Erythroblast (primary cell): ENCODE data around the gene TDRD10.

Experiments used
- GATA1 ChIP-seq: IDR thresholded peaks from 2 replicates; pipeline ENCODE4 v1.6.1; 2011; ENCODE audit warnings: low read depth, mild to moderate bottlenecking, control low read depth, low read length, moderate library complexity
- POLR2A ChIP-seq: IDR thresholded peaks from 2 replicates; pipeline ENCODE4 v1.6.1; 2011; ENCODE audit warnings: mild to moderate bottlenecking, low read length

DNA sequence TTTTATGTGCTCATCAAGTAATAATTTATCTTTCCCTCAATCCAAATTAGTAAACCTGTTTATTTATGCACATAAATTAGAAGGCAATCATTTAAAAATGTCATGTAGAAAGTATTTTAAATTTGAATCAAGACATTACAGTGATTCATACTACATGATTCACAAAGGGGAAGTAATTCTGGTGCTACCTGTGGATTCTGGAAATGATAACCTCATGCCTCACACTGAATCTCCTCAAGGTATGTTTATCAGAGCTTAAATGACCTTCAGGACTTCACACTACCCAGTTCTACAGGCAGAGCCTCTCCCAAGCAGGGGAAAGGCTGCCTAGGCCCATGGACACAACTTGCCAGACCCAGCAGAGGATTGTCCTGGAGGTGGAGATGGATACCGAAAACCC lies 25.2 kb upstream of the TDRD10 start:
- no peak for TF ChIP-seq POLR2A
- TF ChIP-seq GATA1 = no peak
